ENCODE data around the gene RXRB. TPM values are rescaled to one million over a fixed set of nuclear protein-coding genes. Genes with fewer than 3 reads are reported as not detected.

The RXRB gene
- total and polyA plus RNA-seq, 2 of the 13 experiments (the other 11 are each of a cell fraction or from before 2014, with no cell fraction given) = 26.7 to 55.7 TPM

DNA sequence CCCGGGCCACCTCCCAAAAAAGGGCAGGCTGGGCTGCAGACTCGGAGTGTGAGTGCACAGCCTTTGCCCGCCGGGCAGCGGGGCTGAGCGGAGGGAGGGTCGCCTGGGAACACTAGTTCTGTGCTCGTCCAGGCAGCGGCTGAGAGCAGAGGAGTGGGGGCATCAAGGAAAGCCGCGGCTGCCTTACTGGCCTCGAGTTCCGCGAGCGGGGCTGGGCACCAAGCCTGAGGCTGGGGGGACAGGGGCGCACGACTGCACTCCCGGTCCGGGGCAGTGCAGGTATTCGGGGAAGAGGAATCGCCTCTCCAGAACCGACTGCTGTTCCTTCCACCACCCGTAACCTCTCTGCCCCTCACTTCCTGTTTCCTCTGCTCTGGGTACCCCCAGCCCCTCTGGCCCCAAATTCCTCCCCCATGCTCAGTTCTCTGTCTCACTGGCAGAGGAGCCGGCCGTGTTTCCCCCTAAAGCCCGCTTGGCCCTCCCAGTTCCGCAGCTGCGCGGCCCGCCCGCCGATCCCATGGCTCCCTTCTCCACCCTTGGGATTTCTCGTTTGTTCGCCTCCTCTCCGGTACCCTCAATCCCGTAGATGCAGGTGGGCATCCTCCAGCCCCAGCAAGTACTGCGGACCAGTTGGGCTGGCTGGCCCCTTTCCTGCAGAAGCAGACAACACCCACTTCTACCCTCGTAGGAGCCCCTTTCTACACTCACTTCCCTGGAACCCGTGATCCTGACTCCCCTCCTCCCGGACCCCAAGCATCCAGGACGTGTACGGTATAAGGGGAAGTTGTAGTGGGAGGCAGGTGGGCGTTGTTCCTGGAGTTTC lies 12.9 kb upstream of the RXRB start (continued):
- TF ChIP-seq, protein P1, sequence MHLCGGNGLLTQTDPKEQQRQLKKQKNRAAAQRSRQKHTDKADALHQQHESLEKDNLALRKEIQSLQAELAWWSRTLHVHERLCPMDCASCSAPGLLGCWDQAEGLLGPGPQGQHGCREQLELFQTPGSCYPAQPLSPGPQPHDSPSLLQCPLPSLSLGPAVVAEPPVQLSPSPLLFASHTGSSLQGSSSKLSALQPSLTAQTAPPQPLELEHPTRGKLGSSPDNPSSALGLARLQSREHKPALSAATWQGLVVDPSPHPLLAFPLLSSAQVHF (CRISPR knock-in tag; IDR thresholded peaks at IDR 0.05) = no peak
- TF ChIP-seq ZNF263 (CRISPR knock-in tag; IDR thresholded peaks at IDR 0.05) = peak; percentile 45; the same call in 1 of the 2 replicates
- peak; percentile 62; the same call in 1 of the 2 replicates for TF ChIP-seq ZNF232 (CRISPR knock-in tag; IDR thresholded peaks at IDR 0.05; ENCODE audit: borderline replicate concordance)
- TF ChIP-seq, protein P2, sequence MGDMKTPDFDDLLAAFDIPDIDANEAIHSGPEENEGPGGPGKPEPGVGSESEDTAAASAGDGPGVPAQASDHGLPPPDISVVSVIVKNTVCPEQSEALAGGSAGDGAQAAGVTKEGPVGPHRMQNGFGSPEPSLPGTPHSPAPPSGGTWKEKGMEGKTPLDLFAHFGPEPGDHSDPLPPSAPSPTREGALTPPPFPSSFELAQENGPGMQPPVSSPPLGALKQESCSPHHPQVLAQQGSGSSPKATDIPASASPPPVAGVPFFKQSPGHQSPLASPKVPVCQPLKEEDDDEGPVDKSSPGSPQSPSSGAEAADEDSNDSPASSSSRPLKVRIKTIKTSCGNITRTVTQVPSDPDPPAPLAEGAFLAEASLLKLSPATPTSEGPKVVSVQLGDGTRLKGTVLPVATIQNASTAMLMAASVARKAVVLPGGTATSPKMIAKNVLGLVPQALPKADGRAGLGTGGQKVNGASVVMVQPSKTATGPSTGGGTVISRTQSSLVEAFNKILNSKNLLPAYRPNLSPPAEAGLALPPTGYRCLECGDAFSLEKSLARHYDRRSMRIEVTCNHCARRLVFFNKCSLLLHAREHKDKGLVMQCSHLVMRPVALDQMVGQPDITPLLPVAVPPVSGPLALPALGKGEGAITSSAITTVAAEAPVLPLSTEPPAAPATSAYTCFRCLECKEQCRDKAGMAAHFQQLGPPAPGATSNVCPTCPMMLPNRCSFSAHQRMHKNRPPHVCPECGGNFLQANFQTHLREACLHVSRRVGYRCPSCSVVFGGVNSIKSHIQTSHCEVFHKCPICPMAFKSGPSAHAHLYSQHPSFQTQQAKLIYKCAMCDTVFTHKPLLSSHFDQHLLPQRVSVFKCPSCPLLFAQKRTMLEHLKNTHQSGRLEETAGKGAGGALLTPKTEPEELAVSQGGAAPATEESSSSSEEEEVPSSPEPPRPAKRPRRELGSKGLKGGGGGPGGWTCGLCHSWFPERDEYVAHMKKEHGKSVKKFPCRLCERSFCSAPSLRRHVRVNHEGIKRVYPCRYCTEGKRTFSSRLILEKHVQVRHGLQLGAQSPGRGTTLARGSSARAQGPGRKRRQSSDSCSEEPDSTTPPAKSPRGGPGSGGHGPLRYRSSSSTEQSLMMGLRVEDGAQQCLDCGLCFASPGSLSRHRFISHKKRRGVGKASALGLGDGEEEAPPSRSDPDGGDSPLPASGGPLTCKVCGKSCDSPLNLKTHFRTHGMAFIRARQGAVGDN (CRISPR knock-in tag; IDR thresholded peaks at IDR 0.05) = peak; percentile 54
- no peak for TF ChIP-seq MEIS2 (CRISPR knock-in tag; IDR thresholded peaks at IDR 0.05)
- TF ChIP-seq REXO4 (CRISPR knock-in tag; IDR thresholded peaks at IDR 0.05; ENCODE audit: borderline replicate concordance) = no peak
- TF ChIP-seq EHMT2 (IDR thresholded peaks at IDR 0.05; ENCODE audit: borderline replicate concordance, low read depth, low read length) = no peak
- no peak for TF ChIP-seq ZC3H4 (CRISPR knock-in tag; IDR thresholded peaks at IDR 0.05; ENCODE audit: borderline replicate concordance)
- TF ChIP-seq PTBP1 (IDR thresholded peaks at IDR 0.05; ENCODE audit: low read depth, low read length, poor library complexity, severe bottlenecking) = no peak
- peak; percentile 59 for TF ChIP-seq SRSF4 (IDR thresholded peaks at IDR 0.05; ENCODE audit: low read depth, low read length, poor library complexity, severe bottlenecking)
- no peak for TF ChIP-seq TEAD2 (CRISPR knock-in tag; IDR thresholded peaks at IDR 0.05)
- no peak for TF ChIP-seq HNRNPL (IDR thresholded peaks at IDR 0.05; ENCODE audit: low read depth, low read length)
- TF ChIP-seq, protein P3, sequence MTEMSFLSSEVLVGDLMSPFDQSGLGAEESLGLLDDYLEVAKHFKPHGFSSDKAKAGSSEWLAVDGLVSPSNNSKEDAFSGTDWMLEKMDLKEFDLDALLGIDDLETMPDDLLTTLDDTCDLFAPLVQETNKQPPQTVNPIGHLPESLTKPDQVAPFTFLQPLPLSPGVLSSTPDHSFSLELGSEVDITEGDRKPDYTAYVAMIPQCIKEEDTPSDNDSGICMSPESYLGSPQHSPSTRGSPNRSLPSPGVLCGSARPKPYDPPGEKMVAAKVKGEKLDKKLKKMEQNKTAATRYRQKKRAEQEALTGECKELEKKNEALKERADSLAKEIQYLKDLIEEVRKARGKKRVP (CRISPR knock-in tag; IDR thresholded peaks at IDR 0.05) = no peak
- no peak for TF ChIP-seq ZNF234 (CRISPR knock-in tag; conservative IDR thresholded peaks at IDR 0.05)
- TF ChIP-seq WIZ (CRISPR knock-in tag; IDR thresholded peaks at IDR 0.05) = no peak
- TF ChIP-seq, protein P4, sequence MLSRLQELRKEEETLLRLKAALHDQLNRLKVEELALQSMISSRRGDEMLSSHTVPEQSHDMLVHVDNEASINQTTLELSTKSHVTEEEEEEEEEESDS (CRISPR knock-in tag; IDR thresholded peaks at IDR 0.05; ENCODE audit: borderline replicate concordance) = no peak
- peak; percentile 39; the same call in 1 of the 2 replicates for TF ChIP-seq MED1 (CRISPR knock-in tag; IDR thresholded peaks at IDR 0.05)
- no peak for TF ChIP-seq GLI4 (CRISPR knock-in tag; IDR thresholded peaks at IDR 0.05; ENCODE audit: borderline replicate concordance)
- no peak for TF ChIP-seq RBM39 (IDR thresholded peaks at IDR 0.05; ENCODE audit: low read depth, low read length, poor library complexity, severe bottlenecking)
- peak; percentile 65; the same call in 1 of the 2 replicates for TF ChIP-seq ZC3H13 (CRISPR knock-in tag; IDR thresholded peaks at IDR 0.05)
- TF ChIP-seq, protein P5, sequence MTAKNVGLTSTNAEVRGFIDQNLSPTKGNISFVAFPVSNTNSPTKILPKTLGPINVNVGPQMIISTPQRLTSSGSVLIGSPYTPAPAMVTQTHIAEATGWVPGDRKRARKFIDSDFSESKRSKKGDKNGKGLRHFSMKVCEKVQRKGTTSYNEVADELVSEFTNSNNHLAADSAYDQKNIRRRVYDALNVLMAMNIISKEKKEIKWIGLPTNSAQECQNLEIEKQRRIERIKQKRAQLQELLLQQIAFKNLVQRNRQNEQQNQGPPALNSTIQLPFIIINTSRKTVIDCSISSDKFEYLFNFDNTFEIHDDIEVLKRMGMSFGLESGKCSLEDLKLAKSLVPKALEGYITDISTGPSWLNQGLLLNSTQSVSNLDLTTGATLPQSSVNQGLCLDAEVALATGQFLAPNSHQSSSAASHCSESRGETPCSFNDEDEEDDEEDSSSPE (CRISPR knock-in tag; IDR thresholded peaks at IDR 0.05) = no peak
- no peak for TF ChIP-seq ZFX (CRISPR knock-in tag; IDR thresholded peaks at IDR 0.05; ENCODE audit: low read depth)
